NCI-H1694 treated with DMSO at 0.1 percent for 48 hours (cell line): ENCODE data around the gene PUDP.

Experiments
- DNase-seq: peaks from one replicate; lab custom pipeline; 2025; lab: John Stamatoyannopoulos, UW

Gene PUDP

GRCh38 chrX:7146703-7147412 is 1.1 kb downstream of the PUDP start:
- DNase-seq: no peak

GRCh38 chrX:7146020-7146702 is 1.8 kb downstream of the PUDP start:
- no peak for DNase-seq

GRCh38 chrX:7145454-7145853 is 2.5 kb downstream of the PUDP start:
- no peak for DNase-seq

GRCh38 chrX:7143941-7144525 is 3.9 kb downstream of the PUDP start:
- no peak for DNase-seq

- no peak for DNase-seq
Measured at GRCh38 chrX:7143076-7143475, 4.9 kb downstream of the PUDP start.

GRCh38 chrX:7139202-7140081 is 8.5 kb downstream of the PUDP start:
- no peak for DNase-seq

GRCh38 chrX:7134981-7135380 is 13.0 kb downstream of the PUDP start:
- no peak for DNase-seq

- DNase-seq: no peak
Measured at GRCh38 chrX:7133050-7133440, 14.9 kb downstream of the PUDP start.

GRCh38 chrX:7132335-7133049 is 15.5 kb downstream of the PUDP start:
- no peak for DNase-seq

GRCh38 chrX:7131621-7132020 is 16.3 kb downstream of the PUDP start:
- DNase-seq: no peak

GRCh38 chrX:7127056-7127455 is 20.9 kb downstream of the PUDP start:
- no peak for DNase-seq

- no peak for DNase-seq
Measured at GRCh38 chrX:7120878-7121219, 27.1 kb downstream of the PUDP start.

GRCh38 chrX:7119950-7120877 is 27.7 kb downstream of the PUDP start:
- DNase-seq: no peak

- no peak for DNase-seq
Measured at GRCh38 chrX:7117587-7117986, 30.4 kb downstream of the PUDP start.

- DNase-seq: no peak
Measured at GRCh38 chrX:7116081-7116480, 31.9 kb downstream of the PUDP start.

GRCh38 chrX:7115557-7115956 is 32.4 kb downstream of the PUDP start:
- no peak for DNase-seq

GRCh38 chrX:7112071-7112470 is 35.9 kb downstream of the PUDP start:
- DNase-seq: no peak

- no peak for DNase-seq
Measured at GRCh38 chrX:7111518-7111917, 36.4 kb downstream of the PUDP start.

GRCh38 chrX:7110821-7111276 is 37.1 kb downstream of the PUDP start:
- no peak for DNase-seq
